Gastroesophageal sphincter (tissue), 3 donors: ENCODE results near the gene TCF25.

ENCODE experiments used
- EP300 ChIP-seq: sonication (generic); formaldehyde crosslinking; IDR thresholded peaks from one replicate; pipeline ENCODE4 v1.6.1; 2017; ENCODE audit warnings: antibody characterized with exemption, mild to moderate bottlenecking
- POLR2AphosphoS5 ChIP-seq: sonication (generic); formaldehyde crosslinking; IDR thresholded peaks from one replicate; pipeline ENCODE4 v1.6.1; 2017; ENCODE audit warnings: antibody characterized with exemption
- TF ChIP-seq, protein P1 (sequence below), 4 experiments: fragments of 200-600 bp in 2 of 4; fragments of 450-650 bp in 2 of 4; sonication (generic) in 1 of 4; IDR thresholded peaks; one replicate each; pipeline ENCODE4 v1.5.1; 2017 to 2019; ENCODE audit warnings: antibody characterized with exemption in 4 of 4, mild to moderate bottlenecking in 2 of 4, moderate library complexity in 2 of 4

DNA sequence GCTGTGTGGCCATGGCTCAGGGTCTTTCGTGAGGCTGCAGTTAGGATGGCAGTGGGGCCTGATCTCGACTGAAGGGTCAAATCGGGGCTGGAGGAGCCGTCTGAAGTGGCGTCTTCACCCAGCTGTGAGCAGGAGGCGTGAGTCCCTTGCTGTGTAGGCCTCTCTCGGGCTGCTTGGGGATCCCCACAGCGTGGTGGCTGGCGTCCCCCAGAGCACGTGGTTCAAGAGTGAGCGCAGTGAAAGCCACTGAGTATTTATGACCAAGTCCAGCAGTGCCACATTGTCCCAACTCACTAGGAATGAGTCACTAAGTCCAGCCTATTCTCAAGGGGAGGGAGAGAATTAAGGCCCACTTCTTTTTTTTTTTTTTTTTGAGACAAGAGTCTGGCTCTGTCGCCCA is 11.7 kb upstream of the TCF25 start:
- TF ChIP-seq, protein P1, sequence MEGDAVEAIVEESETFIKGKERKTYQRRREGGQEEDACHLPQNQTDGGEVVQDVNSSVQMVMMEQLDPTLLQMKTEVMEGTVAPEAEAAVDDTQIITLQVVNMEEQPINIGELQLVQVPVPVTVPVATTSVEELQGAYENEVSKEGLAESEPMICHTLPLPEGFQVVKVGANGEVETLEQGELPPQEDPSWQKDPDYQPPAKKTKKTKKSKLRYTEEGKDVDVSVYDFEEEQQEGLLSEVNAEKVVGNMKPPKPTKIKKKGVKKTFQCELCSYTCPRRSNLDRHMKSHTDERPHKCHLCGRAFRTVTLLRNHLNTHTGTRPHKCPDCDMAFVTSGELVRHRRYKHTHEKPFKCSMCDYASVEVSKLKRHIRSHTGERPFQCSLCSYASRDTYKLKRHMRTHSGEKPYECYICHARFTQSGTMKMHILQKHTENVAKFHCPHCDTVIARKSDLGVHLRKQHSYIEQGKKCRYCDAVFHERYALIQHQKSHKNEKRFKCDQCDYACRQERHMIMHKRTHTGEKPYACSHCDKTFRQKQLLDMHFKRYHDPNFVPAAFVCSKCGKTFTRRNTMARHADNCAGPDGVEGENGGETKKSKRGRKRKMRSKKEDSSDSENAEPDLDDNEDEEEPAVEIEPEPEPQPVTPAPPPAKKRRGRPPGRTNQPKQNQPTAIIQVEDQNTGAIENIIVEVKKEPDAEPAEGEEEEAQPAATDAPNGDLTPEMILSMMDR (IDR thresholded peaks at IDR 0.05) = no peak
- TF ChIP-seq POLR2AphosphoS5 (no peak), EP300 (no peak)
